CD4-positive, alpha-beta T cell treated with Interleukin-15 for 1 hour (primary cell): ENCODE data around the gene DEDD2.
A peak's percentile ranks its signal among the peaks of the same experiment; 100 is the strongest.

Experiments used
- DNase-seq: peaks from one replicate; pipeline ENCODE4 v3.0.0-alpha.2; 2020

The DEDD2 gene

DNA sequence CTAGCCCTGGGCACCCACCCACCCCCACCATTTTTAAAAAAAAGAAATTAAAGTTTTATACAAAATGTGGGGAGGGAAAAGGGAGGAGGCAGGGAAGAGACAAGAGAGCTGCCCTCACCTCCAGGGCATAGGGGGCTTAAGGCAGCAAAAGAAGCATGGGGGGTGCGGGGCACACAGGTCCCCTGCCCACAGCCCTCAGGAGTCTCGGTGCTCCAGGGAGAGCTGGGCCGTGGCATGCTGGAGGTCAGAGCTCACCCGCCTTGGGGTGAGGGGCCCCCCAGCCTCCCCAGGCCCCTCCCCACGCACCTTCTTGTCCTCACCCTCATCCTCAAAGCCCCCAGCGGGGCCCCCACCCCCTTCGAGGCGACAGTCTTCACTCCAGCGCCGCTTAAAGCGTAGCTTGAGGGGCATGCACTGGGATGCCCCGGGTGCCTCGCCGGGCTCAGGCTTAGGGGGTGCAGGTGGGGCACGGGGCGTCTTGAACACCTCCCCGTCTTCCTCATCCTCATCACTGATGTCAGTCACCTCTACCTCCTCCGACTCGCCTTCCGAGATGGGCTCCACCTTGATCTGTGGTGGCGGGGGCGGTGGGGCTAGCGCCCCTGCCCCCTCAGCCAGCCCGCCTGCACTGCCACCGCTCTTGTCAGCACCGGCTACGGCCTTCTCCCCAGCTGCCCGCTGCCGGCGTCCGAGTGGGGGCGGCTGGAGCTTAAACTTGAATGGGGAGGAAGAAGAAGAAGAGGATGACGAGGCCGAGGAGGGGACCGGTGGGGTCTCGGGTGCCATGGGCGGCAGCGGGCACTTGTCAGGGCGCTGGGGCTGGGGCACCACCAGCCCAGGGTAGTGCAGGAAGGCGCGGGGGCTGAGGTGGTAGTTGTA is 31.0 kb upstream of the DEDD2 start:
- peak; percentile 23 for DNase-seq

DNA sequence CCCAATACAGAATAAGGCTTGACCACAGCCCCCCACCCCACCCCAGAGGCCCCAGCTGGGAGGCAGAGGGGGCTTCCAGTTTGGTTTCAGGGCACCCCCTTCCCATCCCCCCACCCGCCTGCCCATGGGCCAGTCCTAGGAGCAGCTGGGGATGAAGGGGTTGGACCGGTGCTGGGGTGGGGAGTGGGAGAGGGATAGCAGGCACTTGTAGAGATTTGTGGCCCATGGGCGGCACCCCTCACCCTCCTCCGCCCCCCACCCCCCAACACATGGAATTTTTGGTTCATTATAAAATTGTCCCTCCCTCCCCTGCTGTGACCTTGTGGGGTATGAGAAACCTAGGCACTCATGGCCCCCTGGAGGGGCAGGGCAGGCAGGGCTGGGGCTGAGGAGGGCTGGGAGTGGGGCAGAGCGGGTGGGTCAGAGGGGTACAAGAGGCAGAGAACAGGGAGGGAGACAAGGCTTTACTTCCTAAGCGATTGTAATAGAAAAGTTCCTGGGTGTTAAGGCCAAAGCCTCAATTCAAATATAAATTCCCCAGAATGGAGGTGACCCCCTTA is 30.2 kb upstream of the DEDD2 start:
- peak; percentile 26 for DNase-seq

DNA sequence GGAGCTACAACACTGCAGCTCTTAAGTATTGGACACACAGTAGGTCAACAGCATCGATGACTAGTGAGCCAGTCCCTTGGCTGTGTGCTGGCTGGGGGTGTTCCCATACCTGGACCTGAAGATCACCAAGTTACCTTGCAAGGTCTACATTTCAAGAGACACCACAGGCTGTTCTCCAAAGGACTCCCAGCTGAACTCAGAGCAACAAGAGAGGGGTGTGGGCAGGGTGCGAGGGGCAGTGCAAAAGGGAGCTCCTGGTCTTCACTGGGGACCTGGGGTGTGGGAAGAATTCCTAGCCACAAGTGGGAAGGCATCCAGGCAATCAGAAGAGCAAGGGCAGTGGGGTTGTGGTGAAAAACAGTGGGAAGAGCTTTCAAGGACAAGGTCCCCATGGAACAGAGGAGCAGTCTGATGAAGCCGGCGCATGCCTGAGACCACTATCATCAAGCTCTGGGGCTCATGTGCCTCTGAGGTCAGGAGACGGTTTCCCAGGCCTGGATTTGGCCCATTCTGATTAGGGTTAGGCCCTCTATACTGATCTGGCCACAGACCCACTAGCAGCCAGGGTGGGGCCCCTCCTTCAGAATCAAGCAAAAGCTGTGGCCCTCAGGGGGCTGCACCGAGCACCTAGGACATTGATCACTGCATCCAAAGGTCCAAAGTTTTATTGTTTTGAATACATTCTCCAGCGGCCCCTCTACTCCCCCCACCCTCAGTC is 29.6 kb upstream of the DEDD2 start:
- peak; percentile 33 for DNase-seq

DNA sequence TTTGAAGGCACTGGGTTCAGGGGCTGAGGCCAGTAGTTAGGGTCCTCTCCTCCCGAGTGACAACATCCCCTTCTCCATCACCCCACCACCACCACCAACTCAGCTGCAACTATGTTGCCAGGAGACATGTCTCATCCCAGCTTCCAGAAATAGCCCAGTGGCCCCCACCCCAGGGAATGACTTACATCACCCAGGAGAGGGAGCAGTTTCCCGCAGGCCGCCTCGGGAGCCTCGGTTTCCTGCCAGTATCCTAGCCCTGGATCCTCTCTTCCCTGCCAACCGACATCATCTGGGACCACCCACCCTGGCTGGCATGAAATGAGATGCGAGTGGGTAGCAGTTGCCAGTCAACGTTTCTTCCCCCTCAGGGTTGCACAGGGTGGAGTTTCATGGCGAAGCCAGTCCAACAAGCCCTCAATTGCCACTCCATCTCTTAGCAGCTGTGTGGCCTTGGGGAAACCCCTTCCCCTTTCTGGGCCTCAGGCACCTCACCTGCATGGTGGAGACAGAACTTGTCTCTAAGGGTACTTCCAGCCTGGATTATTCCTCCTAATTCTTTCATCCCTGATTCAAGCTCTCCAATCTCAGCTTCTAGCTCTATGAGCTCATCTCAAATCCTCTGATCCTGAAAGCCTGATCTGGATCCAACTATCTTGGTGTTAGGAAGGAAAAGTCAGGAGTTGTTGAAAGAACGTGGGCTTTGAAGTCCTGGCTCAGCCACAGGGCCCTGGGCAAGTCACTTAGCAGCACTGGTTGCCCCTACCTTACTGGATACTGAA is 28.9 kb upstream of the DEDD2 start:
- peak; percentile 49 for DNase-seq

DNA sequence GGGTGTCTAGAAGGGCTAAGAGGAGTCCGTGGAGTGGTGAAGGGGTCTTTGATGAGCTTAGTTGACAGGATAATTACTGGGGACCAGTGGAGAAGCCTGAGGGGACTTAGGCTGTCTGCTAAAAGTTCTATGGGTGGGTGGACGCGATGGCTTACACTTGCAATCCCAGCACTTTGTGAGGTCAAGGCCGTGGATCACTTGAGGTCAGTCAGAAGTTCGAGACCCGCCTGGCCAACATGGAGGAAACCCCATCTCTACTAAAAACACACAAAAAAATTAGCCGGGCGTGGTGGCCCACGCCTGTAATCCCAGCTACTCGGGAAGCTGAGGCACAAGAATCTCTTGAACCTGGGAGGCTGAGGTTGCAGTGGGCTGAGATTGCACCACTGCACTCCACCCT is 27.8 kb upstream of the DEDD2 start:
- DNase-seq = no peak

DNA sequence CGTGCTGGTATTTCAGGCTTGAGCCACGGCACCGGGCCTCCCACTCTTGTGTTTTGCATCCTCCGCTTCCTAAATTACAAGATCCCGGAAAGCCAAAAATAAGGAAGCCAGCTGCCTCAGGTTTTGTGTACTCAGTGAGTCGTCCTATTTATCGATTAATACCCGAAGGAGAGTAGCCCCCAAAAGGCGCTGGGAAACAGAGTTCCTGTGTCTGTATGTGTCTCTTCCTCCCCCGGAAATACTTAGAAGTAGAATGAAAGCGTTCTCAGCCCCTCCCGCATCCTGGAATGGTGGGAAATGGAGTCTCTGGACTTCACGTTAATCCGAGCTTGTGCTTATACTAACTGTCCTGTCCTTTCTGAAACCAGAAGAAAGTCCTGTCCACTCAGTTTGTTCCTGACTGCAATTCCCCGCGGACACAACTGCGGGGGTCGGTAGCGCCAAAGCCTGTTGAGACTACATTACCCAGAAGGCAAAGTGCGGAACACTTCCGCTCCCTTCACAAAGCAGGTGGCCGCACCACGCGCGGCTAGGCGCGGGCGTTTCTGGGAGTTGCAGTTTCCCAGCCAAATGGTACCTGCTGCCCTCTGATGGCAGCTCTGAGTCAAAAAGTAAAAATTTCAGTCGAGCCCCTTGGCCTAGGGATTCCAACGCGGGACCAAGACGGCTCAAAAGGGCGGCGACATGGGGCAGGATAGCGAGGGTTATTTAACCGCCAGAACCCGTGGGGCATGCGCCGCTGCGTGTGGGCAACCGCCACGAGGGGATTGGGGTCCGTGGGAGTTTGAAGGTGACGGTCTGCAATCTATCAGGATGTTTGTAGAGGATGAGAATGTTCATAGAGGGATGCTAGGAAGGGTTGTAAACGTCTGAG is 27.1 kb upstream of the DEDD2 start:
- DNase-seq = peak; percentile 92

DNA sequence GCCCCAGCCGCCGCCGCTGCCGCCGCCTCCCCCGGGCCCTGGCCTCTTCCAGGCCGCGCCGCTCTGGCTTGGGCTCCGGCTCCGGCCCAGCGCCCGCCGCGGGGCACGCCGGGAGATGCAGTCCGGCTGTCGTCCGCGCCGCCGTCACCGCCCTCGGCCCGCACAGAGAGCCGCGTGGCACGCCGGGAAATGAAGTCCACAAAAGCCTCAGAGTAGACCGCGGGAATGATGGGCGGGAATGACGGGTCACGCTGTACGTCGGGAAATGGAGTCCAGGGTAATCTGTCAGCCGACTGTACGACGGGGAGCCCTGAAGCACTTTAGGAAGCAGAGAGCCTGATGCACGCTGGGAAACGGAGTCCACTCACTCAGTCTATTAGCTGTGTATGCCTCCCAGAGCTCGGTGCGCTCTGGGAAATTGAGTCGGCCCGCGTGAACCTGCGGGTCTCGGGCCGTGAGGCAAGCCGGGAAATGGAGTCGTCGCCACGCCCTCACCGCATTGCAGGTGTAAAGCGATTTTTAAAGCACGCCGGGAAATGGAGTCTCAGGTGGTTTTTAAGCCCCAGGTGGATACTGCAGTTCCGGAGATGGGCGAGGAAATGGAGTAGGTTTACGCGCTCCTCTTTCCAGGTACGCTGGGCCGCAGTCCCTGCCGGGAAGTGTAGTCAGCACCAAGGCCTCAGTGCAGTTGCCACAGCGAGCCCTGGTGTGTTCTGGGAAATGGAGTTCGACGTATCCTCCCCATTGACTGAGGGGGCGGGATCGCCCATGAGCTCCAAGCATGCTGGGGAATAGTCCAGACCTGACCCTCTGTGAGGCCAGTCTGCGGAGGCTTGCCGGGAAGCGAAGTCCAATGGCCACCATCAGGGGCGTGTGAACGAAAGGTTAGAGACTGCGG is 25.3 kb upstream of the DEDD2 start, which contains the start of gene GSK3A:
Gene GSK3A, minus strand, starts transcription at position 91 of the 898 bp plus-strand sequence. CDS start 137 bp downstream, outside the sequence.
- DNase-seq = peak; percentile 98

DNA sequence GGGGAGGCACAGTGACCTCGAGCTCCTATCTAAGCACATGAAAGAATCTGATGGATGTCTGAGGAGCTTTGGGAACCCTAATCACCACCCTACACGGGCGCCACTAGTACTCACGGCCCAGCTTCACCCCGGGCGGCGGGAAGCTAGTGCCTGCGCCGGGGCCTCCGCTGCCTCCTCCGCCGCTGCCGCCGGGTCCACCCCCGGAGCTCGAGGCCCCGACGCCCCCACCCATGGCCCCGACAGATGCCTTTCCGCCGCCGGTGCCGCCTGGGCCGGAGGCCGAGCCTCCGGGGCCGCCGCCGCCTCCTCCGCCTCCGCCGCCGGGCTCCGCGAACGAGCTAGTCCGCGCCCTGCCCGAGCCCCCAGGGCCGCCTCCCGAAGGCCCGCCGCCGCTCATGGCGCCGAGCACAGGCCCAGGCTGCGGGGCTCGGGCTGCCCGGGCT is 24.6 kb upstream of the DEDD2 start:
- DNase-seq = peak; percentile 17

DNA sequence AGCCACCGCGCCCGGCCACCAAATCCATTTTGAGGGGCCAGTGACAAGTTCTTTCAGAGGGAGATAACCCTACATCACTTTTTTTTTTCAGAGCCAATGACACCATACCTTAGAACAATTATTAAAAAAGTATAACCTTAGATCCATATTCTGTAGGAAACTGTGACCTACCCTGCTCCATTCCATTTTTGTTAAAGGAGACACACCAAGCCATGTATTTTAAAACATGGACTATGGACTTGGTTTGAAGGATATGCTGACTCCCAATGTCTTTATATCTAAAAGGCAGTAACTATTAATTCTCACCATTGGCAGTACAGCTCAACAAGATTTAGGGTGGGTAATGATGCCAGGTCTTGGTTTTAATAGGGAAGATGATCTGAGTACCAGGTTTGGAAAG is 23.8 kb upstream of the DEDD2 start:
- DNase-seq = no peak

DNA sequence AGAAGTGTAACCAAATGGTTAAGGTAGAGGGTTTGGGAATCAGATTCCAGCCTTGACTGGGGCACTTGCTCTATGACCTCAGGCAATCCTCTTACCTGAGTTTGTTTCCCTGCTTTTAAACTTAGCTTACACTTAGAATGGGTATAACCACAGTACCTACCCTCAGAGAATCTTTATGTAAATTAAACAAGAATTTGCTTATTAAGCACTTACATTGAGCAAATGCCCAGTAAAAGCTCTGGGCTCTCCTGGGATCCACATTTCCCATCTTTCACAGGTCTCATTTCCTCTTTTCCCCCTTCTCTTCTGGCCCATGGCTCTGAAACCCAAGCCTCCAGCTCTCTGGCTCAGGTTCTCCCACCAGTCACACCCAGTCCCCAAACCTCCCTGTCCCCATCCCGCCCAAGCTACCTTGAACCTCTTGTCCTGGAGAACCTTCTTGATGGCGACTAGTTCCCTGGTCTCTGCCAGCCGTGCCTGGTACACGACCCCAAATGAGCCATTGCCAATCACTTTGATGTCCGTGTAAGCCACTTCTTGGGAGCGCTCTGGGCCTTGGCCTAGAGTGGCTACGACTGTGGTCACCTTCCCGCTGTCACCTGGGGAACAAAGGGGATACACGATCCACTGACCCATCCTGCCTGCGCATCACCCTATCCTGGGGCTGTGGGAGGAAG is 22.2 kb upstream of the DEDD2 start:
- no peak for DNase-seq

DNA sequence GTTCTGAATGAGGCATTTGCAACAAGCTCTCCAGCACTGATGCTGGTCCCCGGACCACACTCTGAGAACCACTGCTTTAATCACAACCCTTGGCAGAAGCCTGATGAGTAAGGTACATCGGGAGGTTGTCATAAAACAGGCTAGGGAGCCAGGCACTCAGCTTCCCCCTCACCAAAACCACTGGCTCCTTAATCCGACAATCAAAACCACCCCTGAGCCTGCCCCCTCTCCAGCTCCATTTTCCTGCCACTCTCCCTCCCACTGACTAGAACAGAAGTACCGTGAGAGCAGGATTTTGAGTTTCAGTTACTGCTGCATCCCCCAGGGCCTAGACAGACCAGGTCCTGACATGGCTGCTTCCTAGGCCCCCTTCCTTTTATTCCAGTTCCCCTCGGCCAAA is 17.7 kb upstream of the DEDD2 start:
- DNase-seq = no peak

DNA sequence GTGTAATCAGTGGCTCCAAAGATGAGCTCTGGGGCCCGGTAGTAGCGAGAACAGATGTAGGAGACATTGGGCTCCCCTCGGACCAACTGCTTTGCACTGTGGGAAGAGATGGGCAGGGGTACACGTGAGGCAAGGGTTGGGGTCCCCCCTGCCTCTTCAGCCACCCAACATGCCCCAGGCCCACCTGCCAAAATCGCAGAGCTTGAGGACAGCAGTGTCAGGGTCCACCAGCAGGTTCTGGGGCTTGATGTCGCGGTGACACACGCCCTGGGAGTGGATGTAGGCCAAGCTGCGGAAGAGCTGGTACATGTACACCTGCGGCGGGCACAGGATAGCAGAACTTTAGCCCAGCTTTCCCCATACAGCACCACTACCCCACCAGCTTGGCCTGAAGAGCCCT is 16.9 kb upstream of the DEDD2 start:
- no peak for DNase-seq

DNA sequence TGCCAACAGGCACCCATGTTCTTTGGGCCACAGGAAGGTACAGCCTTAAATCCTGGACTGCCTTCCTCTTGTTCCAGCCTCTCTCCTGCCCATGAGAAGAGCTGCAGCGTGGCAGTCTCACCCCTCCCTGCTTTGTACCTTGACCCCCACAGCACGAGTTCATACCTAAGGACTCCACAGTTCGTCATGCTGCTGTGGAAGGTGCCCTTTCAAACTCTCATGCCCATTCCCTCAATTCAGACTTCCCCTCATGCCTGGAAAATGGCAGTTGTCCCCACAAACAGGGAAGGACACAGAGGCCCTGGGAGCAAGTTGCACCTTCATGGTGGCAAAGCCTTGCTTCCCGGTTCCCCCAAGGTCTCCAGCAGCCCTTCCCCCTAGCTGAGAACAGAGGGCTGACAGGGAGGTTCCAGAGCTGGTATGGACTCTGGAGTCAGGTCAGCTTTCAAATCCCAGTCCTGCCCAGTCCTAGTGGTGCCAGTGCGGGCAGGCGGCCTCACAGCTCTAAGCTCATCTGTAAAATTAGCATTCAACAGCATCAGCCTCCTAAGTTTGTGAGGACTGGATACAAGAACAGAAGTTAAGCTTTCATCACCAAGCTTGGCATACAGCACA is 16.3 kb upstream of the DEDD2 start:
- no peak for DNase-seq

DNA sequence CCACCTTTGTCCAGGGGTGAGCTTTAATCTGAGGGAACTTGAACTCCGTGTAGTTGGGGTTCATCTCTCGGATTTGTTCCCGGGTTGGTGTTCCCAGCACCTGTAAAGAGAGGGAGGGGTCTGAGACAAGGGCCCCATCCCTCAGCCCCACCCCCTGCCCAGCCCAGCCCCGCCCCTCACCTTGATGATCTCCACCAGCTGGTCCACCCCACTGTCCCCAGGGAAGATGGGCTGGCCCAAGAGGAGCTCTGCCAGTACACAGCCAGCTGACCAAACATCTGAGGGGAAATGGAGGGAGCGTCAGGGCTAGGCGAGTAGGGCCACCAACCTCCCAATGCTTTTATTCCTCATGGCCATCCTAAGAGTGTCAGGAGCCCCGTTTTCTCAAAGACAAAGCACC is 15.6 kb upstream of the DEDD2 start:
- DNase-seq = no peak

DNA sequence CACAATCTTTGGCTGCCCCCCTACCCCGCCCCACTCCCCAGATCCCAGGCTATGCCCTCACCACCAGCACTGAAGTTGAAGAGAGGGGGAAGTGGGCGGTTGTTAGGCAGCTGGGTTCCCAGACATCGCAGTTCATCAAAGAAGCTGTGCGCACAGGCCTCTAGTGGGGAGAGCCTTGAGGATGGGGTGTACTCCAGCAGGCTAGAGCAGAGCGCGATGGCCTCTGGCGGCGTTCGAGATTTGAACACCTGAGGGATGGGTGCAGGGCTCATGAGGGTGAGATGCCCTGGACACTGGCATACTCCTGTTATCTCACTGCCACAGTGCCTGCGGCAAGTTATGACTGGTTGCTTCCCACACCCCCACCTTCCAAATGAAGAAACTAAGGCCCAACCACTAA is 15.0 kb upstream of the DEDD2 start:
- no peak for DNase-seq

DNA sequence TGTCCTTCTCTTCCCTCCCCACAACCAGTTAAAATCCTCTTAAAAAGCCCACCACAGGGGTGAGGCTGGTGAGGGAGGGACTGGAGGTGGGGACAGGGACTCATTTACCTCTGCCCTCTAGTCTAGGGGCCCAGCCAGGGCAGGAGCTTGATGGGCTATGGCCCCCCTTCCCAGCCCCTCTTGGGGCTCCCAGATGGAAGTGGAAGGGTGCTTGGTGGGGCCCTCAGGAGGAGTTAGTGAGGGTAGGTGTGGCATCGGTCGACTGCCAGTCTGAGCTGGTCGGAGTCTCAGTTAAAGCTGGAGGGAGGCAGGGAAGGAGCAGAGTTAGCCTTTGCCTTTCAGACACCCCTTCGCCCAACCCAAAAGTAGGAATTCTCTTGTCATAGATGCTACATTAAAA is 13.1 kb upstream of the DEDD2 start:
- DNase-seq = no peak

DNA sequence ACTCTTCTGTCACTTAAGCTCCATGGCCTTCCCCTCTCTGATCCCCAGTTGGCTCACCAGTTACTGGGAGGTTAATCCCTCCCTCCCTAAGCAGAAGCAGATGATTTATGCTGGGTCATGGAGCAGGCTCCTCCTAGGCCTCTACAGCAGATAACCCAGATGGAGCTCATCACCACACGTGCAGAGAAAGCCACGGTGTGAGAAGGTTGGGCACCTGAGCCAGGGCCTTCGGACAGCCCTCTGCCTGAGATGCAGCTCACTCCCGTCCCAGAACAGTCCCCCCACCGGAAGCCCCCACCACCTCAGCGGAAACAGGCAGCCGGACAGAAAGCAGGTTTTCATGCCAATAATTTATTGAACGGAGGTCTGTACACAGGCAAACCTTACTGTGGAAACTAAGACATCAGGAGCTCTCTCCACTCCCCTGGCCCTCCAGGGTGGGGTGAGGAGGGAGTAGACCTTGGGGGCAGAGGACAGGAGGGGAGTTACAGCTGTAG is 12.4 kb upstream of the DEDD2 start:
- no peak for DNase-seq

DNA sequence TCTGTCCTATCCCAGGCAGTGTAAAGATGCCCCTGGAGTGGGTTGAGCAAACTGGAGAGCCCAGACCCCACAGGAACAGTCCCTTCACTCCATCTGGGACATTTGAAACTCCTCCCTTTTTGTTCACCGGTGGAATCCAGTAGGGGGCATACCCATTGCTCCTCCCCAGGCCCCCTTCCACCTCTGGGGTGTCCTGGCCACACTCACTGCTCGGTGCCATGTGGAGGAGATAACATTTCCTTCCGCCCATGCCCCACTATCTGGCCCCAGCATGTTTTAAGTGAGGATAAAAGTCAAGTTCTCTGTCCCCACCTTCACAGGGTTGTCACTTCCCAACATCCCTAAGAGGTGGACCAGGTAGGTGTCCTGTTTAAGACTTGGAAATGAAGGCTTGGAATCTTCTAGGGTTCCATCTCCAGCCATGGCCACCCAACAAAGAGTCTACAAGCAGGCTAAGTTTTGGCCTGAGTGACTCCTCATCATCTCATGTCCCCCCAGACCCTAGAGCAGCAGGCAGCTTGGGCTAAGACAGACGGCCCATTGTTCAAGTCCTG is 11.9 kb upstream of the DEDD2 start:
- no peak for DNase-seq

DNA sequence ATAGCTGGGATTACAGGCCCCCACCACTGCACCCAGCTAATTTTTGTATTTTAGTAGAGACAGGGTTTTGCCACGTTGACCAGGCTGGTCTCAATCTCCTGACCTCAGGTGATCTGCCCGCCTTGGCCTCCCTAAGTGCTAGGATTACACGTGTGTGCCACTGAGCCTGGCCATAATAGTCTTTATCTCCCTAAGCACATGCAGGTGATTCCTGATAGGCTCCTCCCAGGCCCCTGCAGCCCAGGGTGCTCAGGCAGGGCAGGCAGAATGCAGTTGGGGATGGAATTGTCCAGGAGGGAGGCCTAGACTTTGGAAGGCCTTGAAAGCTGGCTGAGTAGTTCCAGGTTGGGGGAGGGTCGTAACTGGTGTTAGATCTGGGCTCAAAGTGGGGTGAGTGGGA is 11.2 kb upstream of the DEDD2 start:
- no peak for DNase-seq
